Suprapubic skin (tissue), 3 donors: Measurements from ENCODE around the gene ARHGAP11A.

Source experiments
- CTCF ChIP-seq, 2 donors: fragments of 200-600 bp in 1 of 2; fragments of 450-650 bp in 1 of 2; sonication (generic) in 1 of 2; IDR thresholded peaks; one replicate each; pipeline ENCODE4 v1.5.1; 2016 to 2019; ENCODE audit warnings: antibody characterized with exemption in 2 of 2, mild to moderate bottlenecking in 1 of 2, moderate library complexity in 1 of 2
- POLR2AphosphoS5 ChIP-seq, 3 donors: sonication (generic); formaldehyde crosslinking; IDR thresholded peaks; one replicate each; pipeline ENCODE4 v1.6.1; 2017; ENCODE audit warnings: antibody characterized with exemption in 3 of 3

- no peak for TF ChIP-seq CTCF (IDR thresholded peaks at IDR 0.05)
- TF ChIP-seq POLR2AphosphoS5 (IDR thresholded peaks at IDR 0.05) = no peak
These were observed 56.3 kb downstream of the ARHGAP11A start for GRCh38 chr15:32671339-32672325.
